HG03108 (cell line): ENCODE data around the gene TESK2.

Experiments used
- ATAC-seq: cut with Tn5 transposase; IDR thresholded peaks from one replicate; pipeline ENCODE4 v1.9.1; 2021; ENCODE audit warnings: moderate library complexity; ENCODE audit not compliant: unreplicated experiment

TESK2 gene

DNA sequence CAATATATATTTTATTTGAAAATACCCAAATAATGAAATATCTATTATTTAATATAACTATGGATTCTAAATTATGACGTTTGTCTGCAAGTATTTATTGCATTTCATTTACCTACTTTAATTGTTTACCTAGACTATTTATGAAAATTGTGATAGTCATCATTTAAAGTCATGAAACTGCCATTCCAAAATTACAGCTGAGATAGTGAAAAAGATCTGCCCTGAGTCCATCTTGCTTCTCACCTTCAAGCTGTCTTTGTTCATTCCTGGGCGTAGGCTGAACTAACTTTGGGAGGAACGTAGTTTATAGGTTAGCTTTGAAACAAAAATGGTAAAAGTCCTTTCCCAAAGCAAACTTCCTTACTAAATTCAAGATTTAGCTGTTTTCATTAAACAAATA lies 176.7 kb downstream of the TESK2 start:
- no peak for ATAC-seq

GRCh38 chr1:45306905-45307304 lies 184.1 kb downstream of the TESK2 start:
- no peak for ATAC-seq

DNA sequence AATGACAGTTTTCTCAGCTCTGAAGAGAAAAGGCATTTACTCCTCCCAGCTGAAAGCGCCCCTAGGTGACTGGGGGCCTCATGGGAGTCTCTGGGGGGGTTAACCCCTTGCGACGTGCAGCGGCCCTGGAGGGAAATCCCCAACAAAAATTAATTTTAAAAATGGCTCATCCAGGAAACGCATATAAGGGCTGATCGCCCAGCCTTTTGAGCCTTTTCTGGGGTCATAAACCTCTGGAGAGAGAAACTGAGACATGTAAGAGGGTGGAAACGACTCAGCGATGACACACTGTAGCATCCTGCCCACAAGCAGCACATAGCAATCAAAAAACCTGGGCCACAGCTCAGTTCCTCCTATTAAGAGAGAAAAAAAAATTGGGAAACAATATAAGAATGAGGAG lies 184.6 kb downstream of the TESK2 start:
- no peak for ATAC-seq

DNA sequence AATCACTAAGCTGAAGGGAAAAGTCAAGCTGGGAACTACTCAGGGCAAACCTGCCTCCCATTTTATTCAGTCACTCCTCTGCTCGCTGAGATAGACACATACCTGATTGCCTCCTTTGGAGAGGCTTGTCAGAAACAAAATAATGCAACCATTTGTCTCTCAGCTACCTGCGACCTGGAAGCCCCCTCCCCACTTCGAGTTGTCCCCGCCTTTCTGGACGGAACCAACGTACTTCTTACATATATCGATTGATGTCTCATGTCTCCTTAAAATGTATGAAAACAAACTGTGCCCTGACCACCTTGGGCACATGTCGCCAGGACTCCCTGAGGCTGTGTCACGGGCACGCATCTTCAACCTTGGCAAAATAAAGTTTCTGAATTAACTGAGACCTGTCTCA lies 185.7 kb downstream of the TESK2 start:
- ATAC-seq = no peak

- peak; percentile 4 for ATAC-seq
These were observed 186.5 kb downstream of the TESK2 start for GRCh38 chr1:45304311-45305081.

DNA sequence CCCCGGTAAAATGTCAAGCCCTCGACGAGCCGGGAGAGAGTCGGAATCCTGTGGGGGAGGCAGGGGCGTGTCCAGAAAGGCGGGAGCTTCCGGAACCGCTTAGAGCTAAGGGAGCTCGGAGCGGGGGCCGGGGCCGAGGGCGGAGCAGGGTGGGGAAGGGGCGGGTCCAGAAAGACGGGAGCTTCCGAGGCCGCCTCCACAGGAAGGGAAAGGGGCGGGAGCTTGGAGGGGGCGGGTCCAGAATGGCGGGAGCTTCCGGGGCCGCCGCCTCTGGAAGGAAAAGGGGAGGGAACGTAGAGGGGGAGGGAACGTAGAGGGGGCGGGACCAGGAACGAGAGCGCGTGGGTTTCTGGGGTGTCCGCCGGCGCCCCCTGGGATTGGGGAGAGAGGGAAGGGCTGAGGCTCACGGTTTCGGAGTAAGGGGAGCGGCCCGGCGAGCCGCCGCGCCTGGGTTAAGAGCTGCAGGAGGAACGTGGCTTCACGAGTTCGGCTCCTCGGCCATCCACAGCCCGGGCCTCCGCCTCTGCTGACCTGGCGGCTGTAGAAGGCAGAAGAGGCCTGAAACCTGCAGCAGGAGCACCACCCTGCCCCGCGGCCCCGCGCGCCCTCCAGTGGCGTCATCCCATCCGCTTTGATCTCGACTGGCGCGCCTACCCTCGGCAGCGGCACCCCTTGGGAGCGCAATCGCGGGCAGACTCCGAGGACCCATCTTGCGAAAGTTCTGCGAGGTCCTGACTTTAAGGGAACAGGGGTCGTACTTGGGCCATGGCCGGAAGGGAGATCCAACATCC lies 187.2 kb downstream of the TESK2 start:
- peak; percentile 59 for ATAC-seq

DNA sequence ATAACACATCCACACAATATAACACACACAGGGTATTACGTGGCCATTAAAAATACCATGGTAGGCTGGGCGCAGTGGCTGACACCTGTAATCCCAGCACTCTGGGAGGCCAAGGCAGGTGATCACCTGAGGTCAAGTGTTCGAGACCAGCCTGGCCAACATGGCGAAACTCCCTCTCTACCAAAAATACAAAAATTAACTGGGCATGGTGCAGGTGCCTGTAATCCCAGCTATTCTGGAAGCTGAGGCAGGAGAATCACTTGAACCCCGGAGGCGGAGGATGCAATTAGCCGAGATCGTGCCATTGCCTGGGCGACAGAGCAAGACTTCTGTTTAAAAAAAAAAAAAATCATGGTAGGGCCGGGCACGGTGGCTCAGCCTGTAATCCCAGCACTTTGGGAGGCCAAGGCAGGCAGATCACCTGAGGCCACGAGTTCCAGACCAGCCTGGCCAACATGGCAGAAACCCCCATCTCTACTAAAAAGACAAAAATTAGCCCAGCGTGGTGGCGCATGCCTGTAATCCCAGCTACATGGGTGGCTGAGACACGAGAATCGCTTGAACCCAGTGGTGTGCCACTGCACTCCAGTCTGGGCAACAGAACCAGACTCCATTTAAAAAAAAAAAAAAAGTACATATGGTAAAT lies 188.3 kb downstream of the TESK2 start:
- no peak for ATAC-seq

DNA sequence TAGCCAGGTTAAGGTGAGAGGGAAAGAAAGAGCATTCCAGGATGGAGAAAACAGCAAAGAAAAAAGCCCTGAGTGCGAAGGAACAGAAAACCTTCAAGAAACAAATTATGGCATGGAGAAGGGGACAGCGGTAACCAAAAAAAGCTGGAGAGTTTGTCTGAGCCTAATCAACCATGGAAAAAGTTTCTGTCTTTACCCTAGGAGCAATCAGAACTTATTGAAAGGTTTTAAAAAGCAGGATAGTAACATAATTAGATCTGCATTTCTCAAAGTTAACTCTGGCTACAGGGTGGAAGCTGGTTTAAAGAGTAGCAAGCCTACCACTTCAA lies 190.3 kb downstream of the TESK2 start:
- ATAC-seq = no peak

DNA sequence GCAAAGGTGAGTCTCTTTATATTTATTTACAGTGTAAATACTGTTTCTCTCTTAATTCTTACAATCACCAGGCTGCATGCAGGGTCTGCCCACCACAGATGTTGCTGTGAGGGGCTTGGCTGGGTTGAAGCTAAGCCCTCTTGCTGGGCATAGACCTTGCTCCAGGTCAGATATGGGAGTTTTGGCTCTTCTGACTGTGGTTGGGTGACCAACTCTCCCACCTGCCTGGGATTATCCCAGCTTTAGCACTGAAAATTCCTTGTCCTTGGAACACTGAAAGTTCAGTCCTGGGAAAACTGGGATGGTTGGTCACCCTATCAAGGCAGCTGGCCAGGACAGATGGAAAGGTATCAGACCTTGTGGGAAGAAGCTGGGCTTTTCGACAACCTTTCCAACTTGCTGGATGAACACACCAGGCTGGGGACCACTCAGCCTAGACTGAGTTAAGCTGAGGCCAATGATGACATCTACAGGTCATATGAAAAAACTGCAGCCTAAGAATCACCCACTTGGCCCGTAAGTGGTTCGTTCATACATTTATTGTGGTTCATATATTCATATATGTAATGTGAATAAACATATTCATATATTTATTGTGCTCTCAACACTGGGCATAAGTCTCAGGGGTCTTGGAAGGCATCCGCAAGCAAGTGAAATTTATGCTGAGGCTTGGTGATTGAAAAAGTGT lies 190.8 kb downstream of the TESK2 start:
- ATAC-seq = no peak

DNA sequence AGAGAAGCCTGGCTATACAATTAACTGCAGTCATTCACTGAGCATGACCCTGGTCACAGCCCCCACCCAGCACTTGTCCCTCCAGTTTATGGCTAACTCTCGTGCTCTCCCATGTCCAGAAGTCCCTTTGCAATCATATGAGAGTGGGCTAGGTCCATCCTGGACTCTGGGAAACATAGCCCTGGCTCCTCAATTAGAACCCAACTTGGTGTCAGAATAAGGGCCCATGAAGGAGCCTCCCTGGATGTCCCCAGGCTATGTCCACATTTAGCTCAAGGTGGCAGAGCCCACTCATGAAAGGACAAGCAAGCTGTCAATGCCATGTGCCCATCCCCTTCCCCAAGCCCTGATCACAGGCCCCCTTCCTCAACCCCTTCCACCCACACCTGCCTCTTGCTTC lies 191.7 kb downstream of the TESK2 start:
- ATAC-seq = no peak

DNA sequence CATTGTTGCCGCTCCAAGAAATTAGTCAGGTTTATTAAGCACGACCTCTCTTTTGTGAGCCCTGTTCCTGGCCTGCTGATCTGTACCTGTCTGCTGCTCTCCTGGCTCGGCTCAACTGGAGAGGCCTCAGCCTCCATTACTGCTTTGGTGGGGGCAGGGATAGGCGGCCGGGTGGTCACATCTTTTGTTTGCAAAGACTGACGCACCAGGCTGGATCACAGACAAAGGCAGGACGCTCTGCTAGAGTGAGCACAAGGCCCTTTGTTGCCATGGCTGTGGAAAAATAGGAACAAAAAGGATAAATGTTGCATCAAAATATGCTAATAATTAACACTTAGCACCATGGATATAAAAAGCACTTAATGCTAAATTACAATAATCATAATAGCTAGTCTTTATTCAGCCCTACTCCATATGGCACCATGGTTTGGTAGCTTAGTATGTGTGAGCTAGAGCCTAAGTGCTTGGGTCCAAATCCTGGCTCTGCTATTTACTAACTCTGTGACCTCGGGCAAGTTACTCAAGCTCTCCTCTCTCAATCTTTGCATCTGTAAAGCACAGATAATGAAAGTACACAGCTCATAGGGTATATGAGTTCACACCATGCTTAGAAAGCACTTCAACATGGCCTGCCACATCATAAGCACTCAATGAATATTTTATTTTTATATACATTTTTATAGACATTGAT lies 193.2 kb downstream of the TESK2 start:
- ATAC-seq = no peak
